Measurements from ENCODE around the gene SLC25A44.

SLC25A44 gene

DNA sequence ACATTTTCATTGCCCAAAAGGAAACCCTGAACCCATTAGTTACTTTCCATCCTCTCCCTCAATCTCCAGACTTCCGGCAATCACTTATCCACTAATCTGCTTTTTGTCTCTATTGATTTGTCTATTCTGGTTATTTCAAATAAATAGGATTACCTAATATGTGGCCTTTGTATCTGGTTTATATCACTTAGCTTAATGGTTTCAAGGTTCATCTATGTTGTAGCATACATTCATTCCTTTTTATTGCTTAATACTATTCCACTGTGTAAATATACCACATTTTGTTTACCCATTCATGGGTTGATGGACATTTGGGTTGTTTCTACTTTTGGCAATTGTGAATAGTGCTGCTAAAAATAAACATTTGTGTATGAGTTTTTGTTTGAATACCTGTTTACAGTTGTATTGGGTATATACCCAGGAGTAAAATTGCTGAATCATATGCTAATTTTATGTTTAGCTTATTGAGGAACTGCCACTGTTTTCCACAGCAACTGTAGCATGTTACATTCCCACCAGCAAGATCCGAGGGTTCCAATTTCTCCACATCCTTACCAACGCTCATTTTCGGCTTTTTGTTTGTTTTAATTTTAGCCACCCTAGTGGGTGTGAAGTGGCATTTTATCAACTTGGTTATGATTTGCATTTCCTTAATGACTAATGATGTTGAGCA is 2.5 kb upstream of the SLC25A44 start:
- Histone ChIP-seq H3K9ac (no peak overlapping the region), H2AFZ (no peak overlapping the region), H3K9me3 (ENCODE audit: control insufficient read depth, low read length) (no peaks in the 10 kb centered on the region), H3K79me2 (peaks cover 16% of the 10 kb centered on the region), H3K36me3 (ENCODE audit: control insufficient read depth, insufficient read depth, low read length) (no peaks in the 10 kb centered on the region), H3K27ac (no peak overlapping the region), H3K4me2 (ENCODE audit: low read length) (no peak overlapping the region), H3K4me1 (peaks cover 3% of the 10 kb centered on the region), H3K4me3 (ENCODE audit: low read depth, low read length) (no peak overlapping the region), H3K27me3 (ENCODE audit: control insufficient read depth, insufficient read depth, low read length) (no peaks in the 10 kb centered on the region)
- TF ChIP-seq, protein P1, sequence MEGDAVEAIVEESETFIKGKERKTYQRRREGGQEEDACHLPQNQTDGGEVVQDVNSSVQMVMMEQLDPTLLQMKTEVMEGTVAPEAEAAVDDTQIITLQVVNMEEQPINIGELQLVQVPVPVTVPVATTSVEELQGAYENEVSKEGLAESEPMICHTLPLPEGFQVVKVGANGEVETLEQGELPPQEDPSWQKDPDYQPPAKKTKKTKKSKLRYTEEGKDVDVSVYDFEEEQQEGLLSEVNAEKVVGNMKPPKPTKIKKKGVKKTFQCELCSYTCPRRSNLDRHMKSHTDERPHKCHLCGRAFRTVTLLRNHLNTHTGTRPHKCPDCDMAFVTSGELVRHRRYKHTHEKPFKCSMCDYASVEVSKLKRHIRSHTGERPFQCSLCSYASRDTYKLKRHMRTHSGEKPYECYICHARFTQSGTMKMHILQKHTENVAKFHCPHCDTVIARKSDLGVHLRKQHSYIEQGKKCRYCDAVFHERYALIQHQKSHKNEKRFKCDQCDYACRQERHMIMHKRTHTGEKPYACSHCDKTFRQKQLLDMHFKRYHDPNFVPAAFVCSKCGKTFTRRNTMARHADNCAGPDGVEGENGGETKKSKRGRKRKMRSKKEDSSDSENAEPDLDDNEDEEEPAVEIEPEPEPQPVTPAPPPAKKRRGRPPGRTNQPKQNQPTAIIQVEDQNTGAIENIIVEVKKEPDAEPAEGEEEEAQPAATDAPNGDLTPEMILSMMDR (IDR thresholded peaks at IDR 0.05) = no peak

DNA sequence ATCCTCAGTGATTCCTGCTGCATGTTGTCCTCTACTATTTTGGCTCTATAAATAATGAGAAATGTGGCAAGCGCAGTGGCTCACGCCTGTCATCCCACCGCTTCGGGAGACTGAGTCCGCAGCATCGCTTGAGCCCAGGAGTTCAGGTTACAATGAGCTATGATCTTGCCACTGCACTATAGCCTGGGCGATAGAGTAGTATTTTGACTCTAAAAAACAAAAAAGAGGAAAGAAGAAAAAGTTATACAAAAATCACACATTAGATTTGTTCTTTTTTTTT is 756 bp upstream of the SLC25A44 start:
- Histone ChIP-seq H3K4me2 (ENCODE audit: low read length) (peak overlapping the region; percentile 87), H3K9ac (no peak overlapping the region), H3K27ac (peak overlapping the region; percentile 40), H3K4me1 (peaks cover 3% of the 10 kb centered on the region), H2AFZ (peak overlapping the region; percentile 68), H3K36me3 (ENCODE audit: control insufficient read depth, insufficient read depth, low read length) (no peaks in the 10 kb centered on the region), H3K27me3 (ENCODE audit: control insufficient read depth, insufficient read depth, low read length) (no peaks in the 10 kb centered on the region), H3K9me3 (ENCODE audit: control insufficient read depth, low read length) (no peaks in the 10 kb centered on the region), H3K4me3 (ENCODE audit: low read depth, low read length) (peak overlapping the region; percentile 95), H3K79me2 (peaks cover 23% of the 10 kb centered on the region)
- TF ChIP-seq, protein P1 (IDR thresholded peaks at IDR 0.05) = no peak

DNA sequence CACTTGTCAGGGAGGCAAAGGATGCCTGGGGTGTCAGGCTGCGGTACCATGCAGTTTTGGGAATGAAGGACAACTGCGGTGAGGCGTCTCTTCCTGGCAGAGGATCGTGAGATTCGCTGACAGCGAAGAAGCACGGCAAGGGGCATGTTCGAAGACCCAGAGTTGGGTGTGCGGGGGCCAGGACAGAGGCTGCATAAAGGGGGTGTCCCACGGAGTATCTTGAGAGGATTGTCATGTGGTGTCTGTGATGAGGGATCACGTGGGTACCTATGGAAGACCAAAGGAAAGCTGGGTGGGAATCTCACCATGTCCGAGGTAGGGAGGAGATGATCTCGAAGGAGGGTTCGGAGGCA is 372 bp downstream of the SLC25A44 start:
- Histone ChIP-seq H3K9ac (peak overlapping the region; percentile 37), H3K36me3 (ENCODE audit: control insufficient read depth, insufficient read depth, low read length) (no peaks in the 10 kb centered on the region), H3K9me3 (ENCODE audit: control insufficient read depth, low read length) (no peaks in the 10 kb centered on the region), H3K27me3 (ENCODE audit: control insufficient read depth, insufficient read depth, low read length) (no peaks in the 10 kb centered on the region), H3K4me2 (ENCODE audit: low read length) (peak overlapping the region; percentile 87), H3K4me3 (ENCODE audit: low read depth, low read length) (peak overlapping the region; percentile 95), H3K4me1 (peaks cover 3% of the 10 kb centered on the region), H3K27ac (peak overlapping the region; percentile 62), H3K79me2 (peaks cover 23% of the 10 kb centered on the region), H2AFZ (peak overlapping the region; percentile 76)
- TF ChIP-seq, protein P1 (IDR thresholded peaks at IDR 0.05) = no peak

DNA sequence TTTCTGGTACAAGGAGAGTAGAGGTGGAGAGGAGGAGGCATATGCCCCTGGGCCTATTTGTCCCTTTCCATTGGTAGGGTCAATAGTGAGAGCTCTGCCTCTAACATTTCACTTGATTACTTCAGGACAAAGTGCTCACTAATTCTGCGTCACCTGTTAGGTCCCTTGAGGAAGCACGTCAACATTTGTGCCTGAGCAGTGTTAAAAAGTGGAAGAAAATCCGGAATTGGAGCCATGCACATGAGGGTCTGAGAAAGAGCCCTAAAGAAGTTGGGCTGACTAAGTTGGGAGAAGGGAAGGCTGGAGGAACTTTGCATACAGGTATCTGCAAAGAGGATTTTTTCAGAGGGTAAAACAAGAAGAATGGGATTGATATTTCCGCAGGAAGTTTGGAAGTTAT is 1.9 kb downstream of the SLC25A44 start:
- Histone ChIP-seq H2AFZ (no peak overlapping the region), H3K79me2 (peaks cover 23% of the 10 kb centered on the region), H3K27me3 (ENCODE audit: control insufficient read depth, insufficient read depth, low read length) (no peaks in the 10 kb centered on the region), H3K4me2 (ENCODE audit: low read length) (no peak overlapping the region), H3K4me1 (peaks cover 3% of the 10 kb centered on the region), H3K9ac (no peak overlapping the region), H3K4me3 (ENCODE audit: low read depth, low read length) (no peak overlapping the region), H3K27ac (no peak overlapping the region), H3K36me3 (ENCODE audit: control insufficient read depth, insufficient read depth, low read length) (no peaks in the 10 kb centered on the region), H3K9me3 (ENCODE audit: control insufficient read depth, low read length) (no peaks in the 10 kb centered on the region)
- TF ChIP-seq, protein P1 (IDR thresholded peaks at IDR 0.05) = no peak

DNA sequence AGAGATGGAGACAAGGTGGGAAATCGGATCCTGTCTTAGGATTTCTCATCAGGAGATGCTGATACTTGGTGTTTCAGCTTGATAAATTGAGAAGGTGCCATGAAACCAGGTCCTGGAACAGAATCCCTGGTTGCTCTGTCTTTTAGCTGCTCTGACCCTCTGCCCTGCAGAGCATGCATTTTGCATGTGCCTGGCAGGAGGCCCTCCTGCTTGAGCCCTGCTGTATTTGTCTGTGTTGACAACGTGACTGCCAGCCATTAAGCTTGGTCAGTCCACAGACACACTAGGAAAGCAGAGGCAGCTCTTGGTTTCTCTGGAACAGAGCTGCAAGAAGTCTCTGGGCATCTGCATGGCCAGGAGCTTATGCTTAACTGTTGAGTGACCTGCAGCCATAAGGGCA is 2.5 kb downstream of the SLC25A44 start:
- no peak overlapping the region for H3K4me2 ChIP-seq (ENCODE audit: low read length)
- H3K27me3 ChIP-seq (ENCODE audit: control insufficient read depth, insufficient read depth, low read length) = no peaks in the 10 kb centered on the region
- no peak overlapping the region for H3K27ac ChIP-seq
- no peak overlapping the region for H3K4me3 ChIP-seq (ENCODE audit: low read depth, low read length)
- H3K4me1 ChIP-seq = peaks cover 3% of the 10 kb centered on the region
- H3K36me3 ChIP-seq (ENCODE audit: control insufficient read depth, insufficient read depth, low read length) = no peaks in the 10 kb centered on the region
- no peaks in the 10 kb centered on the region for H3K9me3 ChIP-seq (ENCODE audit: control insufficient read depth, low read length)
- H3K9ac ChIP-seq = no peak overlapping the region
- no peak overlapping the region for H2AFZ ChIP-seq
- H3K79me2 ChIP-seq = peaks cover 23% of the 10 kb centered on the region
- TF ChIP-seq, protein P1 (IDR thresholded peaks at IDR 0.05) = no peak

Measured in parathyroid adenoma (tissue), 2 donors.